Measurements from ENCODE around the gene CTDSPL.

DNA sequence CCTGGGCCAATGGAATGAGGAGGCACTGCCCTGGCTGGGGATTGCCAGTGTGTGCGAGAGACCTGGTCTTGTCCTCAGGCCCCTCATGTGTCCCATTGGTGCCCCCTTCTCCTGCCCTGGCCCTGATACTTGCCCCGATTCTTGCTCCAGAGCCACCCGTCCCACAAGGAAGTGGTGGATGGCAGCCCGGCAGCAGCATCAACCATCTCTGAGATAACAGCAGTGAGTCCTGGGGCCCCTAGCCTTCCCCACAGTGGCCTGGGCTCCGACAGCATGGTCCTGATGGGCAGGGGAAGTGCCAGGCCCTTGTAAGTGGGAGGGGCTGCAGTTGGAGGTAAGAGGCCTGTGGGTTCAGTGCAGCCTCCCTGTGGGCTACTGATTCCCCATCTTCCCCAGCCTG is 144.4 kb downstream of the CTDSPL start:
- TF ChIP-seq EZH2 (IDR thresholded peaks at IDR 0.05; ENCODE audit: low read depth) = no peak
- TF ChIP-seq, protein P1, sequence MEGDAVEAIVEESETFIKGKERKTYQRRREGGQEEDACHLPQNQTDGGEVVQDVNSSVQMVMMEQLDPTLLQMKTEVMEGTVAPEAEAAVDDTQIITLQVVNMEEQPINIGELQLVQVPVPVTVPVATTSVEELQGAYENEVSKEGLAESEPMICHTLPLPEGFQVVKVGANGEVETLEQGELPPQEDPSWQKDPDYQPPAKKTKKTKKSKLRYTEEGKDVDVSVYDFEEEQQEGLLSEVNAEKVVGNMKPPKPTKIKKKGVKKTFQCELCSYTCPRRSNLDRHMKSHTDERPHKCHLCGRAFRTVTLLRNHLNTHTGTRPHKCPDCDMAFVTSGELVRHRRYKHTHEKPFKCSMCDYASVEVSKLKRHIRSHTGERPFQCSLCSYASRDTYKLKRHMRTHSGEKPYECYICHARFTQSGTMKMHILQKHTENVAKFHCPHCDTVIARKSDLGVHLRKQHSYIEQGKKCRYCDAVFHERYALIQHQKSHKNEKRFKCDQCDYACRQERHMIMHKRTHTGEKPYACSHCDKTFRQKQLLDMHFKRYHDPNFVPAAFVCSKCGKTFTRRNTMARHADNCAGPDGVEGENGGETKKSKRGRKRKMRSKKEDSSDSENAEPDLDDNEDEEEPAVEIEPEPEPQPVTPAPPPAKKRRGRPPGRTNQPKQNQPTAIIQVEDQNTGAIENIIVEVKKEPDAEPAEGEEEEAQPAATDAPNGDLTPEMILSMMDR (conservative IDR thresholded peaks at IDR 0.05) = no peak

All from PC-9 (cell line).